ENCODE data around the gene OR52N4. TPM values are rescaled to one million over a fixed set of nuclear protein-coding genes. Genes with fewer than 3 reads are reported as not detected.
"Not testable (repeated sequence)": the region's sequence is repeated elsewhere in the genome, so short reads cannot be mapped to it uniquely, and the experiment has no call there.

The OR52N4 gene
- 1 to 10 TPM; 1.4 to 2.4 TPM for total RNA-seq

DNA sequence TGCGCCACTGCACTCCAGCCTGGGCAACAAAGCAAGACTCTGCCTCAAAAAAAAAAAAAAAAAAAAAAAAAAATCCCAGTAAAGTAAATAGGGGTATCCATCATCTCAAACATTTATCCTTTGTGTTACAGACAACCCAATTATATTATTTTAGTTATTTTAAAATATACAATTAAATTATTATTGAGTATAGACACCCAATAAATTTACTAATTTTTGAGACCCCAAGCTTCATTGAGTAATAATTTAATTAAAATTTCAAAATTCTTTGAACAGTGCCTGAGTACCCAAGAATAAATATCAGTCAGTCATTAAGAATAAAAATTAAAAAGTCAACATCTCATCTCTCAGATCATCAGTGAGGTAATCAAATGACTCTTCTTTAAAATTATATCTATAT lies at the start of gene OR52N4:
Gene OR52N4, plus strand, starts transcription at position 301 of the 400 bp plus-strand sequence. CDS start 498 bp downstream, outside the sequence.
- Mint-ChIP-seq H3K4me3 (no peak within 1 kb of the TSS), H3K4me1 (ENCODE audit: low read depth) (no peaks in the 10 kb centered on the region), H3K9me3 (no peaks in the 10 kb centered on the region), H3K27me3 (ENCODE audit: low read depth) (no peaks in the 10 kb centered on the region), H3K36me3 (ENCODE audit: insufficient read depth in 2 of 2) (no peaks in the 10 kb centered on the region), H3K27ac (no peak within 1 kb of the TSS)
- DNase-seq (no peak), ATAC-seq (replicated peaks in 1 of 2) (no peak)

- Mint-ChIP-seq H3K36me3 (ENCODE audit: insufficient read depth in 2 of 2) (peaks cover 9 to 25% of the 10 kb centered on the region in 2 donors), H3K27ac (peak overlapping the region; percentile 94), H3K27me3 (ENCODE audit: low read depth) (no peaks in the 10 kb centered on the region), H3K4me3 (peak overlapping the region in 1 of 2 donors; percentile 46), H3K9me3 (no peaks in the 10 kb centered on the region), H3K4me1 (ENCODE audit: low read depth) (peaks cover 17% of the 10 kb centered on the region)
- DNase-seq (no peak), ATAC-seq (replicated peaks in 1 of 2) (peak; percentile 49 to 84)
These were observed 48.4 kb upstream of the OR52N4 start for GRCh38 chr11:5705688-5706087.

DNA sequence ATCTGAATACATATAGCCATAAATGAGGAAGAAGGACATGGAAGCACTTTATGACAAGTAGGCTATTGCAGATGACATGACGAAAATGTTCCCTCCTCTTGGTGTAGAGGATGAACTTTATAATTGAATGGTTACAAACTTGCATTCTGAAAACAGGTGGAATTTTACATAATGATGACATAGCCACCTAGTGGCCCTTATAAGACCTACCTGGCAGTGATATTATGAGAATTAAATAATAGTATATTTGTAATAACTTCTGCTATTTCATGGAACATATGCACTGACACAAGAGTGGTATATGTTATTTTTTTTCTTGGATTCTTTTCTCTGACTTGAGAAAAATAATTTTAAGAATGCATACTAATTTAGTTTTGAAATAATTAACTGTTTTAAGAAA lies 41.5 kb upstream of the OR52N4 start:
- ATAC-seq (replicated peaks in 1 of 2) = no peak
- H3K9me3 Mint-ChIP-seq = no peaks in the 10 kb centered on the region
- H3K4me3 Mint-ChIP-seq = no peak overlapping the region
- H3K27ac Mint-ChIP-seq = no peak overlapping the region
- no peaks in the 10 kb centered on the region for H3K27me3 Mint-ChIP-seq (ENCODE audit: low read depth)
- H3K36me3 Mint-ChIP-seq (ENCODE audit: insufficient read depth in 2 of 2) = peaks cover 5 to 7% of the 10 kb centered on the region in 2 donors
- no peak for DNase-seq
- H3K4me1 Mint-ChIP-seq (ENCODE audit: low read depth) = peaks cover 4% of the 10 kb centered on the region

DNA sequence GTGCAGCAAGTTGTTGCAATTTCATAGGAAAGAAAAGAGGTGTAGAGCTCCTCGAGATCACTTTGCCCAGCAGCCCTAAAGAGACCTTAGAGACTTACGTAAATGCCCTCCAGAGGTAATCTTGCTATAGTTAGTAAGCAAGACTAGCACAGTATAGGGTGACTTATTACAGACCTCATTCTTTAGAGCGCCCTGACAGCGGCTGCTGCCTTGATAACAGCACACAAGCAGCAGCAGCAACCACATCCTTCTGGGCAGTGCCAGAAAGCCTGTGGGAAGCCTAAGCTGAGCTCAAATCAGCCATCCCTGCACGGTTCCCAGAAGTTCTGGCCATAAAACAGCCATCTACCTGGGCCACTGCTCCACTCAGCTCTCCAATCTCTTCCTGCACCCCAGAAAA lies 40.3 kb upstream of the OR52N4 start:
- no peak overlapping the region for H3K27ac Mint-ChIP-seq
- no peak overlapping the region for H3K4me3 Mint-ChIP-seq
- peaks cover 5 to 7% of the 10 kb centered on the region in 2 donors for H3K36me3 Mint-ChIP-seq (ENCODE audit: insufficient read depth in 2 of 2)
- ATAC-seq (replicated peaks in 1 of 2) (peak in 1 of 2 donors; percentile 30), DNase-seq (no peak)
- H3K4me1 Mint-ChIP-seq (ENCODE audit: low read depth) = peaks cover 4% of the 10 kb centered on the region
- H3K9me3 Mint-ChIP-seq = no peaks in the 10 kb centered on the region
- H3K27me3 Mint-ChIP-seq (ENCODE audit: low read depth) = no peaks in the 10 kb centered on the region

GRCh38 chr11:5716518-5716917 lies 37.5 kb upstream of the OR52N4 start:
- DNase-seq; H3K27me3 Mint-ChIP-seq (ENCODE audit: low read depth); H3K4me3 Mint-ChIP-seq; ATAC-seq (replicated peaks in 1 of 2); H3K9me3 Mint-ChIP-seq; H3K27ac Mint-ChIP-seq; H3K4me1 Mint-ChIP-seq (ENCODE audit: low read depth); H3K36me3 Mint-ChIP-seq (ENCODE audit: insufficient read depth in 2 of 2): not testable (repeated sequence)

GRCh38 chr11:5719703-5720495 lies 34.1 kb upstream of the OR52N4 start:
- no peaks in the 10 kb centered on the region for H3K4me1 Mint-ChIP-seq (ENCODE audit: low read depth)
- peak; percentile 45 to 59 for ATAC-seq (replicated peaks in 1 of 2)
- no peak overlapping the region for H3K4me3 Mint-ChIP-seq
- H3K27me3 Mint-ChIP-seq (ENCODE audit: low read depth) = no peaks in the 10 kb centered on the region
- DNase-seq = no peak
- H3K27ac Mint-ChIP-seq = no peak overlapping the region
- H3K36me3 Mint-ChIP-seq (ENCODE audit: insufficient read depth in 2 of 2) = peaks cover 4% of the 10 kb centered on the region in 2 donors
- no peaks in the 10 kb centered on the region for H3K9me3 Mint-ChIP-seq

DNA sequence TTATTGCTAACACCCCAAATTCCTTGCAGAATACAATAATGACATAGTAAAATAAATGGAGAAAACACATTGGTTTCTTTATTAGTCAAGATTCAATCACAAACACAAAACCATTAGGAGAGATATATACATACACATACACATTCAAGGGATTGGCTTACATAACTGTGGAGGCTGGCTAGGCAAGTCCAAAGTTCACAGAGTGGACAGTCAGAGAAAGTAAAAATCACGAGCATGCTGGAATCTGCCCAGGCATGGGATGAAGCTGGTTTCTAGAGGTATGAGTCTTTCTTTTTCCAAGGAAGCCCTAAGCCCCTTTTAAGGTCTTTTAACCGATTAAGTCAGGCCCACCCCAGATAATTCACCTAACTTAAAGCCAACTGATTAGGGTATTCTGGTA lies 31.4 kb upstream of the OR52N4 start:
- Mint-ChIP-seq H3K9me3 (no peaks in the 10 kb centered on the region), H3K36me3 (ENCODE audit: insufficient read depth in 2 of 2) (peaks cover 0 to 3% of the 10 kb centered on the region in 2 donors), H3K27ac (no peak overlapping the region), H3K4me1 (ENCODE audit: low read depth) (no peaks in the 10 kb centered on the region), H3K27me3 (ENCODE audit: low read depth) (no peaks in the 10 kb centered on the region), H3K4me3 (no peak overlapping the region)
- DNase-seq (no peak), ATAC-seq (replicated peaks in 1 of 2) (no peak)

GRCh38 chr11:5726351-5726750 lies 27.7 kb upstream of the OR52N4 start:
- Mint-ChIP-seq H3K27me3 (ENCODE audit: low read depth) (no peaks in the 10 kb centered on the region), H3K4me1 (ENCODE audit: low read depth) (no peaks in the 10 kb centered on the region), H3K27ac (no peak overlapping the region)

GRCh38 chr11:5727691-5728090 lies 26.4 kb upstream of the OR52N4 start:
- ATAC-seq (replicated peaks in 1 of 2) = no peak
- no peak for DNase-seq
- no peak overlapping the region for H3K4me3 Mint-ChIP-seq
- H3K27ac Mint-ChIP-seq = no peak overlapping the region
- no peaks in the 10 kb centered on the region for H3K4me1 Mint-ChIP-seq (ENCODE audit: low read depth)
- H3K27me3 Mint-ChIP-seq (ENCODE audit: low read depth) = no peaks in the 10 kb centered on the region
- no peaks in the 10 kb centered on the region for H3K36me3 Mint-ChIP-seq (ENCODE audit: insufficient read depth in 2 of 2)
- no peaks in the 10 kb centered on the region for H3K9me3 Mint-ChIP-seq

More at GRCh38 chr11:5726351-5726750, 27.7 kb upstream of the OR52N4 start:
- Mint-ChIP-seq H3K4me3 (no peak overlapping the region), H3K36me3 (ENCODE audit: insufficient read depth in 2 of 2) (no peaks in the 10 kb centered on the region), H3K9me3 (no peaks in the 10 kb centered on the region)
- DNase-seq (no peak), ATAC-seq (replicated peaks in 1 of 2) (no peak)

- no peak for ATAC-seq (replicated peaks in 1 of 2)
- Mint-ChIP-seq H3K9me3 (peaks cover under 1 to 3% of the 10 kb centered on the region in 2 donors), H3K4me3 (no peak within 1 kb of the TSS), H3K27me3 (ENCODE audit: low read depth) (no peaks in the 10 kb centered on the region), H3K36me3 (ENCODE audit: insufficient read depth in 2 of 2) (peaks cover 0 to 6% of the 10 kb centered on the region in 2 donors), H3K4me1 (ENCODE audit: low read depth) (no peaks in the 10 kb centered on the region), H3K27ac (no peak within 1 kb of the TSS)
- DNase-seq = no peak
These were observed 17.6 kb upstream of the OR52N4 start, which contains the start of gene OR56B1 for GRCh38 chr11:5736396-5736795. OR56B1 (plus strand) TSS chr11:5736448; CDS start chr11:5736517, 69 bp downstream.

- no peaks in the 10 kb centered on the region for H3K27me3 Mint-ChIP-seq (ENCODE audit: low read depth)
These were observed 17.0 kb upstream of the OR52N4 start for GRCh38 chr11:5737091-5737490.

DNA sequence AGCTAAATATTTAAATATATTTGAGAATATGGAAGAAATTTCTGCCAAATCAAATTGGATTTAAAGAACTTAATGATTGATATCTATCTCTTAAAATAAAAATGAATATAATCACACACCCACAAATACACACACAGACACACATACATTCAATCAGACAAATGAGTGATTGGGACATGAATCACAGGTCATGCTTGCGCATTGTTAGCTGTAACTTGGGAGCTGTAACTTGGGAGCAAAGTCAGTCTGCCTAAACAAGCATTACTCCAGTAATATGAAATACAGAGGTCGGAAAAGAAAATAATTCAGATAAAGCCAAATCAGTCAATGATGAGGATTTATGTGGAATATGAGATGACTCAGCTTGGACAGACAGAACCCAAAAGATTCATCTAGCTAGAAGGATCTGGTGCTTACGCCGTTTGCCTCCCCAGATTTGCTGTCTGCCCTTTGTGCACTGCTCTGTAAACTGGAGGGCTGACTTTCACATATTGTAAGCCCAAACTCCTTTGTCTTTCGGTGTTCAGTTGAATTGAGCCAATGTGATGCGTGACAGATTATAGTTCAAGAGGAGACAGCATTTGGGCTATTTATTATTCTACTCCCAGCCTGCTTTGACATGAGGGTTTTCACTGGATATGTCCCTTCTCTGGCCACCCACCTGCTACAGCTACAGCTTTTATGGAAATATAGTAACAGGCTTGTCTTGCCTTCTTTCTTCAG lies 16.2 kb upstream of the OR52N4 start:
- ATAC-seq (replicated peaks in 1 of 2) (no peak), DNase-seq (no peak)
- Mint-ChIP-seq H3K36me3 (ENCODE audit: insufficient read depth in 2 of 2) (peaks cover 2 to 9% of the 10 kb centered on the region in 2 donors), H3K4me1 (ENCODE audit: low read depth) (no peaks in the 10 kb centered on the region), H3K4me3 (no peak overlapping the region), H3K27me3 (ENCODE audit: low read depth) (no peaks in the 10 kb centered on the region), H3K27ac (no peak overlapping the region), H3K9me3 (peaks cover 3 to 4% of the 10 kb centered on the region in 2 donors)

More at GRCh38 chr11:5737091-5737490, 17.0 kb upstream of the OR52N4 start:
- ATAC-seq (replicated peaks in 1 of 2) (no peak), DNase-seq (no peak)
- peaks cover 3 to 4% of the 10 kb centered on the region in 2 donors for H3K9me3 Mint-ChIP-seq
- H3K4me1 Mint-ChIP-seq (ENCODE audit: low read depth) = no peaks in the 10 kb centered on the region
- H3K36me3 Mint-ChIP-seq (ENCODE audit: insufficient read depth in 2 of 2) = peaks cover 2 to 9% of the 10 kb centered on the region in 2 donors
- H3K4me3 Mint-ChIP-seq = no peak overlapping the region
- no peak overlapping the region for H3K27ac Mint-ChIP-seq

GRCh38 chr11:5738431-5738830 lies 15.6 kb upstream of the OR52N4 start:
- H3K27ac Mint-ChIP-seq = no peak overlapping the region
- ATAC-seq (replicated peaks in 1 of 2) (no peak), DNase-seq (no peak)
- H3K9me3 Mint-ChIP-seq = peaks cover 3 to 4% of the 10 kb centered on the region in 2 donors
- peaks cover 2 to 9% of the 10 kb centered on the region in 2 donors for H3K36me3 Mint-ChIP-seq (ENCODE audit: insufficient read depth in 2 of 2)
- no peaks in the 10 kb centered on the region for H3K4me1 Mint-ChIP-seq (ENCODE audit: low read depth)
- H3K27me3 Mint-ChIP-seq (ENCODE audit: low read depth) = no peaks in the 10 kb centered on the region
- H3K4me3 Mint-ChIP-seq = no peak overlapping the region

All from activated T-cell treated with anti-CD3 and anti-CD28 coated beads, Interleukin-2, amount 50 U/mL, for 72 hours (primary cell).